HG02840 (cell line): ENCODE results near the gene ZCWPW1.
"Not testable (repeated sequence)": the region's sequence is repeated elsewhere in the genome, so short reads cannot be mapped to it uniquely, and the experiment has no call there.

ENCODE experiments used
- ATAC-seq: cut with Tn5 transposase; IDR thresholded peaks from one replicate; pipeline ENCODE4 v1.9.1; 2021; ENCODE audit warnings: mild to moderate bottlenecking, moderate library complexity, moderate number of reproducible peaks; ENCODE audit not compliant: unreplicated experiment, low FRiP score

ZCWPW1 gene

GRCh38 chr7:100457033-100457432, 28.5 kb upstream of the ZCWPW1 start:
- no peak for ATAC-seq

- ATAC-seq, result no peak
Observed at GRCh38 chr7:100456562-100456961, 28.1 kb upstream of the ZCWPW1 start.

DNA sequence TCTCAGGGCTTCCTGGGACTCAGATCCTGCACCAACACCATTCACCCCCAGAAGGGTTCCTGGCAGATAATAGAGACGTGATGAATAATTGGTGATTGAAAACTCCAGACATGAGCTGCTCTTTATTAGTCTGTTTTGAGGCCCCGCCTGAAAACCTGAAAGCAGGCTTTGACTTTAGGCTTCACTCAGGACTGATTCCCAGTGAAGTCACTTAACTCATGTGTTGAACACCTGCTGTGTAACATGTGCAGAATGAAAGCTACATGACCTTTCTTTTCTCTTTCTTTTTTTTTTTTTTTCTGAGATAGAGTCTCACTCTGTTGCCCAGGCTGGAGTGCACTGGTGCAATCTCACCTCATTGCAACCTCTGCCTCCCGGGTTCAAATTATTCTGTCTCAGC, 26.7 kb upstream of the ZCWPW1 start:
- ATAC-seq, result no peak

DNA sequence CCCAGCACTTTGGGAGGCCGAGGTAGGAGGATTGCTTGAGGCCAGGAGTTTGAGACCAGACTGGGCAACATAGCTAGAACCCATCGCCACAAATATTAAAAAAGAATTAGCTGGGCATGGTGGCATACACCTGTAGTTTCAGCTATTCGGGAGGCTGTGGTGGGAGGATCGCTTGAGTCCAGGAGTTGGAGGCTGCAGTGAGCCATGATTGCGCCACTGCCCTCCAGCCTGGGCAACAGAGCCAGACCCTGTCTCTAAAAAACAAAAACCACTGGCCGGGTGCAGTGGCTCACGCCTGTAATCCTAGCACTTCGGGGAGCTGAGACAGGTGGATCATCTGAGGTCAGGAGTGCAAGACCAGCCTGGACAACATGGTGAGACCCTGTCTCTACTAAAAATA, 25.4 kb upstream of the ZCWPW1 start:
- not testable (repeated sequence) for ATAC-seq

DNA sequence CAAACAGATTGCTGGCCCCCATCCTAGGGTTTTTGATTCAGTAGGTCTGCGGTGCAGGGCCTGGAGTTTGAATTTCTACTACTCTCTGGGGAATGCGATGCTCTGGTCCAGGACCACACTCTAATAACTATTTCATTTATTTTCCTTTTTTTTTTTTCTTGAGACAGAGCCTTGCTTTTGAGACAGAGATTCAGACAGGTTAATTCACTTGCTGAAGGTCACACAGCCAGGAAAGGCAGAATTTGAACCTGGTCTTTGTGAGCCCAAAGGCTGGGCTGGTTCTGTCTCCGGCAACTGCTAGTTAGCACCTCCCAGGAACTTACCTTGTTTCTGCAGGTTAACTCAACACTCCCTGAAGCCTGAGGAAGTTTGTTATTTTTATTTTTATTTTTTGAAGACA, 24.0 kb upstream of the ZCWPW1 start:
- no peak for ATAC-seq

DNA sequence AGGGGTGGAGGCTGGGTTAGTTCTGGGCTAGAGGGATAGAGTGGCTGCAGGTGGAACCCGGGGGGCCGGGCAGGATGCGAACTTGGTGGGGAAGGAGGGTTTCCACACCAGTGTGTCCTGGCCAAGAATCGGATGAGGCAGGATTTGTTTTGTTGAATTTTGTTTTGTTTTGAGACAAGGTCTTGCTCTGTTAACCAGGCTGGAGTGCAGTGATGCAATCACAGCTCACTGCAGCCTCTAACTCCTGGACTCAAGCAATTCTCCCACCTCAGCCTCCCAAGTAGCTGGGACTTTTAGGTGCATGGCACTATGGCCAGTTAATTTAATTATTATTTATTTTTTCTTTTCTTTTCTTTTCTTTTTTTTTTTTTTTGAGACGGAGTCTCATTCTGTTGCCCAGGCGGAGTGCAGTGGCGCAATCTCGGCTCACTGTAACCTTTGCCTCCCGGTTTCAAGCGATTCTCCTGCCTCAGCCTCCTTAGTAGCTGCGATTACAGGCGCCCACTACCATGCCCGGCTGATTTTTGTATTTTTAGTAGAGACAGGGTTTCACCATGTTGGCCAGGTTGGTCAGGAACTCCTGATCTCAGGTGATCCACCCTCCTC, 20.8 kb upstream of the ZCWPW1 start:
- ATAC-seq, result no peak

DNA sequence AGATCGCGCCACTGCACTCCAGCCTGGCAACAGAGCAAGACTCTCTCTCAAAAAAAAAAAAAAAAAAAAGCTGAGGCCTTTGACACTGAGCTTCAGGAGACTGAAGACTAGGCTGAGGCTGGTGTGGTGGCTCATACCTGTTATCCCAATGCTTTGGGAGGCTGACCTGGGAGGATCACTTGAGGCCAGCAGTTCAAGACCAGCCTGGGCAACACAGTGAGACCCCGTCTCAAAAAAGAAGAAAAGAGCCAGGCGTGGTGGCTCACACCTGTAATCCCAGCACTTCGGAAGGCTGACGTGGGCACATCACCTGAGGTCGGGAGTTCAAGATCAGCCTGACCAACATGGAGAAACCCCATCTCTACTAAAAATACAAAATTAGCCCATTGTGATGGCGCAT, 18.9 kb upstream of the ZCWPW1 start:
- not testable (repeated sequence) for ATAC-seq

DNA sequence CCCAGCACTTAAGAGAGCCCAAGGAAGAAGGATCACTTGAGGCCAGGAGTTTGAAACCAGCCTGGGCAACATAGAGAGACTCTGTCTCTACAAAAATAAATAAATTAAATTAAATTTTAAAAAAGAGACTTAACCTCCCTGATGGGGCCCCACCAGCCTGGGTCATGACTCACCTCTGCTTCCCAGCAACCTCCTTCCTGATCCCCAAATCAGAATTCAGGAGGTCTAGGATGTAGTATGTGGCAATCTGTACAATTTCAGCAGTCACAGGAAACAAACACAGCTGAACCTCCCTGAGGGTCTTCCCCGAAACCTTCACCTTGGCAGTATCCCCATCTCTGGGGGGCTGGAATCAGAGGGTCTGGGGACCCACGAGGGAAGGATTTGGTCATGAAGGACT, 17.5 kb upstream of the ZCWPW1 start:
- ATAC-seq, result no peak

DNA sequence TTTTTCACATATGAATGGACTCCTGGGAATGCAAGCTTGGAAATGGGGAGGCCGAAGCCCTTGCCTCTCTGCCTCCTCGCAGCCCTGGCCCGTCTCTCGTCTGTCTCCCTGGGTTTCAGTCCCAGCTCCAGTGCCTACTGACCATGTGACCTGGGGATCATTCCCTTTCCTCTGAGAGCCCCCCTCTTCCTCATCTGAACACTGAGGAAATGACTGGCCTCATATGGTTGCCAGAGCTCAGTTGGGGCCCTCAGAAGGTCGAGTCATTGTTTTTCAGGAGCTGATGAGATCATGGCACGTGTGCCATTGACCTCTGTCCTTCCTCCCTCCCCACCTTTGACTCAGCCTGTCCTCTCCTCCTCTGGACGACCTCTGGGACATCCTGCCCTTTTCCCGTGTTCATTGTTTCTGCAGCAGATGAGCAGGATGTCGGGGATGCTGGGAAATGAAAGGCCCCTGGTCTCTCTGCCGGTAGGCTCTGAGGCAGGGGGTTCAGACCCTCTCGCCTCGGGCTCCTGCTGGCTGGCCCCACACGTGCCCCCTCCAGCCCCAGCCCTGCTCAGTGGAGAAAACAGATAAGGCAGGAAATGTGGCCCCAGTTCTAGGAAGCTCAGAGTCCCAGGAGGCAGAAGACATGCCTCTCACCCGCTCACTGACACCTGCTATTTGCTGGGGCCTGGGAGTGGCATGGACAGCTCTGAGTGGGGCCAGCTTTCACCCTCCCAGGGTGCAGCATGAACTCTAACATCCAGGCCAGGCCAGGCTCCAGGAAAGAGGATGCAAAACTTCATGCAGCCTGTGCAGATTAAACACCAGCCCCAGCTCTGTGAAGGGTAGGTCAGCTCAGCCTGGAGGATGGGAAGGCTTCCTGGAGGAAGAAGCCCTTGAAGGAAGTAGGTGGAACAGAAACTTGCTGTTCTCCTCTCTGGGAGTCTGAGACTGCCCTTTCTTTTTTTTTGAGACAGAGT, 16.1 kb upstream of the ZCWPW1 start:
- ATAC-seq, result no peak

- ATAC-seq, result no peak
Observed at GRCh38 chr7:100443096-100443840, 14.8 kb upstream of the ZCWPW1 start.

GRCh38 chr7:100441641-100442535, 13.4 kb upstream of the ZCWPW1 start:
- no peak for ATAC-seq

- ATAC-seq, result not testable (repeated sequence)
Observed at GRCh38 chr7:100439244-100439643, 10.7 kb upstream of the ZCWPW1 start.

GRCh38 chr7:100438731-100439130, 10.2 kb upstream of the ZCWPW1 start:
- not testable (repeated sequence) for ATAC-seq

GRCh38 chr7:100438172-100438571, 9.7 kb upstream of the ZCWPW1 start:
- no peak for ATAC-seq

DNA sequence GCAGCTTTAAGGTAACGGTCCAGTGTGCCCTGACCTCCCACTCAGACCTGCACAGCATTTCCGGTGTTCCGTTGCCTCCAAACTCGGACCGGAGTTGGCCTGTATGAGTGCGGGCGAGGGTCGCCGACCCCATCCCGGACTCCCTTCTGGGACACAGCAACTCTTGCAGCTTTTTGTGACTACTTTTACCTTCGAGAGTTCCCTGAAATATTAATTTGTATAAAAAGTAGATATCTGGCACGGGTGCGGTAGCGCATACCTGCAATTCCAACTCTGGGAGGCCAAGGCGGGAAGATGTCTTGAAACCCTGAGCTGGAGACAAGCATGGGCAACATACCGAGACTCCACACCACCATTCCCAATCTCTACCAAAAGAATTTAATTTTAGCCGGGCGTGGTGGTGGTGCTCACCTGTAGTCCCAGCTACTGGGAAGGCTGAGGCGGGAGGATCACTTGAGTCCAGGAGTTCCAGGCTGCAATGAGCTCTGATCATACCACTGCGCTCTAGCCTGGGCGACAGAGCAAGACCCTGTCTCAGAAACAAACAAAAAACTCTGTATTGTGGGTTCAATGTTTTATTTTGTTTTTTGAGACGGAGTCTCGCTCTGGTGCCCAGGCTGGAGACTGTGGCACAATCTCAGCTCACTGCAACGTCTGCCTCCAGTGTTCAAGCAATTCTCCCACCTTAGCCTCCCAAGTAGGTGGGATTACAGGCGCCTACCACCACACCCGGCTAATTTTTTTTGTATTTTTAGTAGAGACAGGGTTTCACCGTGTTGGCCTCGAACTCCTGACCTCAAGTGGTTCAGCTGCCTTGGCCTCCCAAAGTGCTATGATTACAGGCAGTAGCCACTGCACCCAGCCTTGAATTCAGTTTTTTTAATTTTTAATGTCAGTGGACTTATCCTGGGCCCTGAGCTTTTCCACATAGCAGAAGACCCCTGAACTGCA, 8.9 kb upstream of the ZCWPW1 start:
- ATAC-seq, result no peak

GRCh38 chr7:100435401-100436304, 7.2 kb upstream of the ZCWPW1 start:
- ATAC-seq, result peak; percentile 34

- ATAC-seq, result no peak
Observed at GRCh38 chr7:100434297-100435144, 6.0 kb upstream of the ZCWPW1 start.
